ENCODE data around the gene BABAM2.
"Not testable (repeated sequence)": the region's sequence is repeated elsewhere in the genome, so short reads cannot be mapped to it uniquely, and the experiment has no call there.

The BABAM2 gene

GRCh38 chr2:28253543-28253942 is 363.0 kb downstream of the BABAM2 start:
- DNase-seq (ENCODE audit: low read depth in 2 of 2), result no peak
- no peak for TF ChIP-seq CTCF (IDR thresholded peaks at IDR 0.05; ENCODE audit: low read depth, low read length)
- H3K4me3 ChIP-seq (replicated peaks in 1 of 2; ENCODE audit: low read depth in 2 of 2, low read length in 2 of 2), result no peak overlapping the region

- not testable (repeated sequence) for DNase-seq (ENCODE audit: low read depth in 2 of 2); H3K4me3 ChIP-seq (replicated peaks in 1 of 2; ENCODE audit: low read depth in 2 of 2, low read length in 2 of 2)
These were observed 364.7 kb downstream of the BABAM2 start for GRCh38 chr2:28255231-28255630.

GRCh38 chr2:28257182-28257581 is 366.7 kb downstream of the BABAM2 start:
- DNase-seq (ENCODE audit: low read depth in 2 of 2), result no peak
- no peak for TF ChIP-seq CTCF (IDR thresholded peaks at IDR 0.05; ENCODE audit: low read depth, low read length)

GRCh38 chr2:28259226-28259625 is 368.7 kb downstream of the BABAM2 start:
- DNase-seq (ENCODE audit: low read depth in 2 of 2); H3K4me3 ChIP-seq (replicated peaks in 1 of 2; ENCODE audit: low read depth in 2 of 2, low read length in 2 of 2): not testable (repeated sequence)

More at GRCh38 chr2:28257182-28257581, 366.7 kb downstream of the BABAM2 start:
- H3K4me3 ChIP-seq (replicated peaks in 1 of 2; ENCODE audit: low read depth in 2 of 2, low read length in 2 of 2), result no peak overlapping the region

- H3K4me3 ChIP-seq (replicated peaks in 1 of 2; ENCODE audit: low read depth in 2 of 2, low read length in 2 of 2), result no peak overlapping the region
- TF ChIP-seq CTCF (IDR thresholded peaks at IDR 0.05; ENCODE audit: low read depth, low read length), result no peak
- no peak for DNase-seq (ENCODE audit: low read depth in 2 of 2)
These were observed 373.2 kb downstream of the BABAM2 start for GRCh38 chr2:28263690-28264089.

- H3K4me3 ChIP-seq (replicated peaks in 1 of 2; ENCODE audit: low read depth in 2 of 2, low read length in 2 of 2), result no peak overlapping the region
- no peak for DNase-seq (ENCODE audit: low read depth in 2 of 2)
- no peak for TF ChIP-seq CTCF (IDR thresholded peaks at IDR 0.05; ENCODE audit: low read depth, low read length)
These were observed 376.8 kb downstream of the BABAM2 start for GRCh38 chr2:28267282-28267681.

- TF ChIP-seq CTCF (IDR thresholded peaks at IDR 0.05; ENCODE audit: low read depth, low read length), result no peak
- no peak overlapping the region for H3K4me3 ChIP-seq (replicated peaks in 1 of 2; ENCODE audit: low read depth in 2 of 2, low read length in 2 of 2)
- DNase-seq (ENCODE audit: low read depth in 2 of 2), result peak; percentile 44 to 61
These were observed 377.9 kb downstream of the BABAM2 start for GRCh38 chr2:28268386-28268785.

GRCh38 chr2:28269019-28269784 is 378.7 kb downstream of the BABAM2 start:
- no peak for TF ChIP-seq CTCF (IDR thresholded peaks at IDR 0.05; ENCODE audit: low read depth, low read length)
- H3K4me3 ChIP-seq (replicated peaks in 1 of 2; ENCODE audit: low read depth in 2 of 2, low read length in 2 of 2), result no peak overlapping the region
- peak; percentile 46 to 53 for DNase-seq (ENCODE audit: low read depth in 2 of 2)

Measured in cardiac fibroblast (primary cell).